SH-SY5Y (cell line): ENCODE results near the gene STK24.

Experiments used
- GATA2 ChIP-seq: IDR thresholded peaks from 2 replicates; pipeline ENCODE4 v1.6.1; 2011; ENCODE audit warnings: mild to moderate bottlenecking, low read depth, low read length
- GATA3 ChIP-seq: IDR thresholded peaks from 2 replicates; pipeline ENCODE4 v1.6.1; 2011; ENCODE audit warnings: low read depth, mild to moderate bottlenecking, low read length, moderate library complexity

The STK24 gene

DNA sequence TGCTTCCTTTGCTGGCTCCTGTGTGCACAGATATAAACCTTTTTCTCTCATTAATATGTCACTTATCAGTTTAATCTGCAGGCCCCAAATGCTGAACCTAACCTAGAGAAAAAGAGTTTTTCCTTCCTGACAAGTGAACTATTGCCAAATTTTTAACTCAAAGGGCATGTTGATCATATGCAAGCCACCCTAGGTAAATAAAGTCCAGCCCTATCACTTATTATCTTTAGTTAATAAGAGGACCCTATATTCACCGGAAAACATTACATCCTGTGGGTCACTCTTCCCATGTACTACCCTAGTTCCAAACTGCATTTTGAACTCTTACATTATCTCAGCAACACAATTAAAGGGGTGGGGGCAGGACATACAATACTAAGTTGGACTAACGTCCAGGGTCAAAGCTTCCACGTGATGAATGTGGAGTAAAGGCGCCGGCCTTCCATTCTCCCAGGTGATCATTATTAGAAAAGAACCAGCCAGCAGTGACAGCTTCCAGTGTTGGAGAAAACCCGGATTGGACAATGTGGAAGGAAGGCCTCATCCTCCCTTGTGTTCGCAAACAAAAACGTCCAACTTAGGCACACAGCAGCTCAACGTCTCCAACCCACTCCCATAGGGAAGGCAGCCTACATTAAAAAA, 86.6 kb downstream of the STK24 start:
- TF ChIP-seq GATA3 (no peak; the same call in none of the 2 replicates), GATA2 (peak; percentile 82; the same call in 1 of the 2 replicates)

DNA sequence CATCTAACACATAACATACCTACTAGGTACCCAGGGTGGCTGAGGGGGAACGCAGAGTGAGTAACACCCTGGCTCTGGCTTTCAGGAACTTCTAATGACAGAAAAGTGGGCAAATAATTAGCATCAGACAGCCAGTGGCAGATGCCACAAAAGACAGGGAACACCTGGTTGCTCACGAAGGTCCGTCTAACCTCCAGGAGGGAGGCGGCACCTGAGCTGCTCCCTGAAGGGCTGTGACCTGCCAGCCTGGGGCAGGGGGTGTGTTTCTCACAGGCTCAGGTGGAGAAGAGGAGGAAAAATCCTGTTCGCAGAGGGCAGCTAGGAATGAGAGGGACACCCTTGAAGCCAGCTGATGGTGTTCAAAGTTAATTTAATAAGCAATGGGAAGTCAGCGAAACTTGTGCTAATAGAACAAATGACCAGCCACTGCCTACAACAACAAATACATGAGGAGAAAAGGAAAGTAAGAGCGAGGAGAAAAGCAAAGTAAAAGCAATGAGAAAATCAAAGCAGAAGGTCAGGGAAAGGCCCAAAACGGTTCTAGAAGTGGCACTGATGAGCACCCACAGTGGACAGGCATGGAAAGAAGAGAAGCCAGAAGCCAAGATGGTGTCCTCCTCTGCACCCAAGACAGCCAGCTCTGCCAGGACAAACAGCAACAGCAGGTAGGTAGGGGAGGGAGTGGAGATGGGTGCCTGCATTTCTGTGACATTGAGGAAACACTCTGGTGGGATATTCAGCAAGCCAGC, 87.3 kb downstream of the STK24 start:
- TF ChIP-seq GATA2 (no peak; the same call in 1 of the 2 replicates), GATA3 (no peak)

DNA sequence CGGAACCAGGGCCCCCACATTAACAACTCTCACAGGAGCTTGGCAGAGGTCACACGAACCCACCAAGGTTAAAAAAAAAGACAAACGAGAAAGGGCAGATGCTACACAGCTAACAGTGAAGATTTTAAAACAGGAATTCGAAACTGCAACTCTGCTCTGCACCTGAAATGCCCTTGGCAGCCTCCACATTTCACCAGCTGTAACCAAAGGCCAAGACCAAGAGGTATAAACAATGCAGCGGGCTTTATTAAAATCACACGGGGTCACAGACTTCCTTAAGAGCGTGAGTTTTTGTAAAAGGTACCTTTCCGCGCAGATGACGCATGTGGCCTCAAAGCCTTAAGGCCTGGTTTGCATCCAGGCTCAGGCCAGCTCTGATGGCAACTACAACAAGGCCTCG, 88.2 kb downstream of the STK24 start:
- TF ChIP-seq GATA3: no peak
- TF ChIP-seq GATA2: no peak

DNA sequence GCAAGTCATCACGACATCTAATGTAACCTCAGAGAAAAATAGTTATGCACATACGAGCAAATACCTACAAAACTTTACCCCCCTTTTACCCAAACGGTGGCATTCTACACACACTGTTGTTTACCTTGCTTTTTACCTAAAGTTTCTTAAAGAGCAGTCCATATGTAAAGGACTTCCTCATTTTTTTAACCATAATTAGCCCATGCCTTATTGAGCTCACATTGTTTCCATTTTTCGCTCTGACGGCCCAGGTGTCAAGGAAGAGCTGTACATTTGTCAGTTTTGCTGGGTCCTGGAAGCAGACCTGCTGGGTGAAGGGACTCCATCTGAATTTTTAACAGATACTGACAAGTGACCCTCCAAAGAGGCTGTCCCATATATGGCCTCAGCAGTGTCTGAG, 89.4 kb downstream of the STK24 start:
- no peak for TF ChIP-seq GATA2
- no peak for TF ChIP-seq GATA3

DNA sequence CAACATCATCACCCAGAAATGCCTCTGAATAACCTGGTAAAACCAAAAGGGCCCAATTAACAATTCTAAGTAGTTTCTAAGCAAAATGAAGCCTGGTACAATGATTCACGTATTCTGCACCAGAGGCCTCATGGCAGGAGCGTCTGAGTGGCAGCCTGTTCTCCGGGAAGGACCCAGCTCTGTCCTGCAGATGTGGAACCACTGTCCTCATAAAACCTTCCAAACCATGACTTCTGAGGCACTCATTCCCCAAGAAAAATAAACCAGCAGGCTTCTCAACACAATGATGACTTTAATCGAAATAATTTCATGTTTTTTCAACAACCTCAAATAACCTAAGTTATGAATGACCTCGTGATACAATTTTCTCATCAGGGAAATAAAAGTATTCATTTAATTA, 89.9 kb downstream of the STK24 start:
- TF ChIP-seq GATA2 (no peak), GATA3 (no peak)

DNA sequence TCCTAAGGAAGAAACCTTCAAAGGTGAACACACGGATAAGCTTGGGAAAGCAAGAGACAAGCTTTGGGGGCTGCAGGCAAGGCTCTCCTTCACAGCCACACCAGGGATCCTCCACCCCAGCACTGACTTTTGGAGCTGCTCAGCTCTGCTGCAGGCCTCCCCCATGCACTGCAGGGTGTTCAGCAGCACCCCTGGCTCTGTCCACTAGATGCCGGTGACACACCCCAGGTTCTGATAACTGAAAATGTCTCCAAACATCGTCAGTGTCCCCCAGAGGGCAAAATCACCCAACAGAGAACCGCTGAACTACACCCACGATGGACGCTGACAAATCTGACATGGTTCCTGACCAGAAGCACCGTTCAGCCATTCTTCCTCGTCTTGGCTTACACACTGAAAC, 90.5 kb downstream of the STK24 start:
- TF ChIP-seq GATA2: no peak
- no peak for TF ChIP-seq GATA3

DNA sequence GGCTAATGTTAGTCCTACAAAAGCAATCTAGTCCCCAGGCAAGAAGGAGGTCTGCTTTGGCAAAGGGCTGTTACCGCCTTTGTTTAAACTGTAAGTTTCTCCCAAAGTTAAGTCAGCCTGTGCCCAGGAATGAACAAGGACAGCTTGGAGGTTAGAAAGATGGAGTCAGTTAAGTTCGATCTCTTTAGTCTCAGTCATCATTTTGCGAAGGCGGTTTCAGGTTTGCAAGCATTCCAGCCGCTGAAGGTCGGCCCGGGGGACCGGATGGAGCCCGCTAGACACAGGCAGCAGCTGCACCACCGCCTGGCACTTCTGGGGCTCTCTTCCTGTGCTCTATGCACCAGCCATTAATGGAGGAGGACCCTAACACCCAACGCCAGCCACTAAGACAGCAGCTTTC, 91.3 kb downstream of the STK24 start:
- TF ChIP-seq GATA3: no peak
- TF ChIP-seq GATA2: no peak

DNA sequence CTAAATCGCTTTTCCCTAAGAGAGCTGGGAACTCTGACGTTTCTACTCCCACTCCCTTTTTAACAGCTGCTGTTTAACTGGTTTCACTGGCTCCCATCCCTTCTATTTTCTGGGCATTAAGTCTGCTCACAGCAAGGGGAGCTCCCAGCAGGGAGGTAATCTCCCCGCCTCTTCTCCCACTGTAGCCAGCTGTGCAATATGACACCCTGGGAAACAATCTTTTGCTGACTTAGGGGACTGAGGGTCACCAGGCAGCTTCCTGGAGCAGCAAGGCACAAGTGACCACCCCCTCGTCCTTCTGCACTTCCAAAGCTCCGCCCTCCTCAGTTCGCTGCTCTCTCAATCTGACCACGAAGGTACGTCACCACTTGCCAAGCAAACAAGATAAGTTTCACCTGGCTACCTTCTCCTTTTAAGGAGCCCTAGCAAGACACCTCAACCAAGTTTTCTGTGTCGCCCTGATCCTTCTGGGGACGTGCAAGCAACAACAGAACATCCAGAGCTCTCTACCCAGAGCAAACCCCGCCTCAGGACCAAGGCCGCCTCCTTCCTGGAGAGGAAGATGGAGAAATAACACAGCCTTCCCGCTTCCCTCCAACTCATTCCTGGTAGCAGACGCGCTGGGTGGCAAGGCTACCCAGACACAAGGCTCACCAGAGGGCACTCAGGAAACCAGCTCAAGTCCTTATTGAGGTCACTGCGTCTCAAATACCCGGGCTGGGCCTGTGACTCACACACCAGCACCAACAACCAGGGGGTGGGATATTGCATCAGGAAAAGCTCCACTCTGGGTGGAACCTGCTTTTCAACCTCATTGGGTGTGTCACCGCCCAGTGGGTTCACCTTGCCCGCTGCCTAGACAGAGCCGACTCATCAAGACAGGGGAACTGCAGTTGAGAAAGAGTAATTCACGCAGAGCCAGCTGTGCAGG, 92.4 kb downstream of the STK24 start:
- no peak for TF ChIP-seq GATA2

DNA sequence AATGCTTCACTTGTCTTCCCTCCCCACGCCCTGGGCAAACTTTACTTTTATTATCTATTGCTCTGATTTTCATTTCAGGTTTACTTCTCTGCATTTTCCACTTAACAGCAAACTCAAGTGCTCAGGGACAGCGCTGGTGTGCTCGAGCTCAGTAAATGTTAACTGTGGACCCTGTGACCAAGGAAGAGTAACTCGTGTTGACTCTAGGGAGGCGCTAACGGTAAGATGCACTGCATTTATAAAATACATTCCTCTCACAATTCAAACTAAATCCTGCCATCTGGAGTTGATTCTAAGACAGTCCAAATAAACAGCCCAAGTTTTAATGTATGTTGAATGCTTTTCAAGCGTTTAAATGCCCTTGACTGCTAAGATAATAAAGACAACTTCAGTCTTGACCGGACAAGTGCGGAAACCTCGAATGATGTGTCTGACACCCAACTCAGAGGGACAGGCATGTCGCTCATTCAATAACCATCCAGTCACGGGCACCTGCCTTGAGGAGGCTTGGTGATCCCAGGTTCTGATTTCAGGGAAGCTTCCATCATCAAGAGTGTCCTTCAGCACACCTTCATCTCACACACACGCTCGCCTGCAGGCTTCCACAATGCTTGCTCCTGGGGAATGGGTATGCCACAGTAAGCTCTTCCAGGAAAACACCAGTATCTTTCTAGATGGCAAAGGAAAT, 93.2 kb downstream of the STK24 start:
- TF ChIP-seq GATA3 (no peak), GATA2 (no peak)

DNA sequence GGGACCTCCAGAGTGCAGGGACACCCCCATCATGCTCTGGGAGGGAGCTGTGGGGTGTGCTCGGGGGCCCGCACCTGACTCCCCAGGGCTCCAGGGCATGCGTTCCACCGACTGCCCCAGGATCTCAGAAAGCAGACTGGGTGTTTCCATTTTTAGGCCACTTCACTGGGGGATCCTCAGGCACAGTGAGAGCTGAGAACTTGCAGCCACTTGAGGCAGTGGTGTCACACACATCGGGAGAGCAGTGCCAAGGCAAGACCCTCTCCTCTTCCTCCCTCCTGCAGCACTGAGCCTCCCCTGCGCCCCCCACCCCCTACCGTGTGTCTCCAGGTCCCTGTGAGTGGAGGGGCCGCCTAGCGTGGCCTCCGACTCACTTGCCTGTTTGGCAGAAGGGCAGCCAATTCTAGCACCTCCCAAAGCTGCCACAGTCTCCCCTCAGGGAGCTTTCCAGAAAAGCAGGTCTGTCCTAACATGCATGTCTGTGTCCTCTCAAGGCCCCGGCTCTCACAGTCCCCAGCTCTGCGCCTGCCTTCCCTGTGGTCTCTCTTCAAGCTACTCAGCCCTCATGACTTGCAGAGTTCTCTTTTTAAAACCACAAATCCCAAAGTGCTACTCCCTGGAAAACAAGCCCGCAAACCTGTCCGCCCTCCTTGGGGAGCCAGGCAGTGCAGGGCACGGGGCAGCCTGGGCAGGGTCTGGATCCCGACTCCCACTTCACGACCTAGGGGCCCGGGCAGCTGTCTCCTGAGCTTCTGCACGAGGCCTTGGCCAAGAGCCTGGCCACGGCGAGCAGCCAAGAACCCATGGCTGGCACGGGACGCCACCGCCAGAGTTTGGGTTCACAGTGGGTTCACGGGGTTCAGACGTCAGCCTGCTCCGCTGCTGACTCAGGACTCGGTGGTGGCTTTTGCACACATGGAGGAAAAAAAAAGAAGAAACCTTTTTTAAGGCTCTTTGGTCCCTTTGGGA, 94.1 kb downstream of the STK24 start:
- TF ChIP-seq GATA2 (no peak), GATA3 (no peak)

DNA sequence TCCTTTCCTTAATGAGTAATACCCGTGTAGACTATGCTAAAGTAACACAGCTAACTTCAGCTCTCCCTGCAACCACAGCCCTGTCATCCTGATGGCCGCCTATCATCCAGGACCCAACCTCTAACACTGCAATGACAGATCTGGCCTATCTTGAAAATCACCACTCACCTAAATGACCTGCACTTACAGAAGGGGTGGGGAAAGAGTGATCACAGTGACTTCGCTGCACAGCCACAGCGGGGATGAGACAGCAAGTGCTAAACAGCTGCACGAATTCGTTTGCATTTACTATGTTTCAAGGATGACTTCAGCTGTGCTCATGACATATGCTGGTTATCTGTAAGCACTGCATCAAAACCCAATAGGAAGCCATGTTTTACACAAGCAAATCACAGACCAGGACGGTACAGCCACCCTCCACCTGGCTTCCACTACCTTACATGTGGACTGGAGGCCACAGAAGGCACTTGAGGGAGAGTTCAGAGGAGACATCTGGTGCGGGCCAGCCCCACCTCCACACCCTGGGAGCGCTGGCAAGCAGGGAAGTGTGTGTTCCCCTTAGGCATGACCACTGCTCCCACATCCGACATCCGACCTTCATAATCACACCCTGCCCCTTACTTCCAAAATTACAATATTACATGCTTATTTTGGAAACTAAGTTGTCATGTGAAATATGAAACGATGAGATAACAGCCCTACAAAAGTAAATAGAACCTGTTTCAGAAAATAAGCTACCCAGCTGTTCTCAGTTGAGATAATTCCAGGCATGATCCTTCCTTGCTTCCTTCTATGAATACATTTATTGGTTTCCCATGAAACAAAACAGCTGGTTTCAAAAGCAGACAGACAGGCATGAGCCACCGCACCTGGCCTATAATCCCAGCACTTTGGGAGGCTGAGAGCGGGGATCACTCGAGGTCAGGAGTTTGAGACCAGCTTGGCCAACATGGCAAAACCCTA, 95.7 kb downstream of the STK24 start:
- no peak for TF ChIP-seq GATA2
- no peak for TF ChIP-seq GATA3

DNA sequence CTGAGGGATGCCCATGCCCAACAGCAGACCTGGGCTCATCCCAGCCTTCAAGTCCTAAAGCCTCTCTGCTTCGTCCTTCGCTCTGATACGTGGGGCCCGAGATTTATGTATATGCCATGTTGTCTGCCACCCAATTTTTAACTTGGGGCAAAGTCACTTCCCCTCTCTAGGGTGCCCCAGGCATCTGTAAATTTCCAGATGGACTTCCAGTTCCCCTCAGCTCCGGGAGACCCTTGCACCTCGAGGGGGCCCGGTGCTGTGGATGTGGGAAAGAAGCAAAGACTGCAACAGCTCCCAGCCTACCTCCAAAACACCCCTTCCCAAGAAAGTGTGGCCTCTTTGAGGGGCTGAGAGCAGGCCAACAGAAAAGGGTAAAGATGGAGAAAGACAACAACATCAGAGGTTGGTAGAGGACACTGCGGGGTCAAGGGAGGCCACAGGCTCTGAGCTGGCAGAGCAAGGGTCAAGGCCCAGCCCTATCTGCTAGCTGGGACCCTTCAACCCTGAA, 97.4 kb downstream of the STK24 start:
- no peak for TF ChIP-seq GATA2
- no peak for TF ChIP-seq GATA3
